CD4-positive, alpha-beta T cell (primary cell): ENCODE results near the gene SULT4A1. TPM values are rescaled to one million over a fixed set of nuclear protein-coding genes. Genes with fewer than 3 reads are reported as not detected.
A peak's percentile ranks its signal among the peaks of the same experiment; 100 is the strongest.

Source experiments
- ATAC-seq: fragments of 200-7000 bp; cut with Tn5 transposase; one replicate; pipeline ENCODE4 v1.10.0; 2022; ENCODE audit warnings: mild to moderate bottlenecking; ENCODE audit not compliant: poor library complexity
- CTCF ChIA-PET: fragments of 350-600 bp; sonication (Branson Sonifier 250); formaldehyde crosslinking; loops from one replicate; lab custom pipeline; 2021; ENCODE audit warnings: antibody characterized with exemption, inconsistent platforms; lab: Charles Lee
- POLR2A ChIA-PET: fragments of 350-600 bp; sonication (Branson Sonifier 250); formaldehyde crosslinking; loops from one replicate; lab custom pipeline; 2021; ENCODE audit warnings: antibody characterized with exemption, inconsistent platforms; lab: Charles Lee
- DNase-seq, 14 experiments: peaks; one replicate each; pipeline ENCODE4 v3.0.0-alpha.2; 2013 to 2020; ENCODE audit warnings: mixed read lengths in 2 of 14
- H3K27ac ChIP-seq, 2 donors: one replicate each; pipeline versions ENCODE4 v1.5.1 to v1.7.0; 2013; ENCODE audit warnings: low read length in 2 of 2, low read depth in 1 of 2, mild to moderate bottlenecking in 1 of 2
- H3K27me3 ChIP-seq, 2 experiments: 1 replicate in 1 of 2; 2 replicates in 1 of 2; pipeline versions ENCODE4 v1.6.1 to v1.7.0; 2013; ENCODE audit warnings: low read length in 2 of 2, control low read depth in 1 of 2, mild to moderate bottlenecking in 1 of 2, moderate library complexity in 1 of 2; ENCODE audit not compliant: insufficient read depth in 2 of 2, control insufficient read depth in 1 of 2
- H3K36me3 ChIP-seq: one replicate; pipeline ENCODE4 v1.6.1; 2013; ENCODE audit warnings: low read length, control low read depth; ENCODE audit not compliant: insufficient read depth
- H3K4me1 ChIP-seq: one replicate; pipeline ENCODE4 v1.6.1; 2013; ENCODE audit warnings: low read length, control low read depth; ENCODE audit not compliant: insufficient read depth
- H3K4me3 ChIP-seq: one replicate; pipeline ENCODE4 v1.5.1; 2013; ENCODE audit warnings: mild to moderate bottlenecking, low read length, moderate library complexity
- H3K9me3 ChIP-seq, 2 experiments: 1 replicate in 1 of 2; 2 replicates in 1 of 2; pipeline versions ENCODE4 v1.6.1 to v1.7.0; 2013; ENCODE audit warnings: low read length in 2 of 2, mild to moderate bottlenecking in 2 of 2, control low read depth in 1 of 2, moderate library complexity in 1 of 2; ENCODE audit not compliant: control insufficient read depth in 1 of 2, insufficient read depth in 1 of 2
- H3K27ac Mint-ChIP-seq: one replicate; pipeline ENCODE4 v1.8.0; 2020; ENCODE audit warnings: mixed read lengths
- H3K27me3 Mint-ChIP-seq: one replicate; pipeline ENCODE4 v1.8.0; 2021; ENCODE audit warnings: mixed read lengths
- H3K36me3 Mint-ChIP-seq: one replicate; pipeline ENCODE4 v1.8.0; 2021; ENCODE audit warnings: low read depth, mixed read lengths
- H3K4me1 Mint-ChIP-seq: one replicate; pipeline ENCODE4 v1.8.0; 2021; ENCODE audit warnings: low read depth, mixed read lengths
- H3K4me3 Mint-ChIP-seq: one replicate; pipeline ENCODE4 v1.8.0; 2020; ENCODE audit warnings: mild to moderate bottlenecking, mixed read lengths
- H3K9me3 Mint-ChIP-seq: one replicate; pipeline ENCODE4 v1.8.0; 2020; ENCODE audit warnings: mixed read lengths
- CTCF ChIP-seq: fragments of 200-600 bp; IDR thresholded peaks from one replicate; pipeline ENCODE4 v1.8.0; 2022; ENCODE audit warnings: antibody characterized with exemption, mild to moderate bottlenecking
- intact Hi-C, 2 experiments: fragments of 100-400 bp; cut with DNase I in 1 of 2; cut with micrococcal nuclease in 1 of 2; formaldehyde crosslinking; loops; one replicate each; pipeline versions ENCODE4 v1.15.1 to v1.9.0; 2023 to 2025; cut with DNase I, micrococcal nuclease
- total RNA-seq, 174 experiments: library from RNA in 2 of 174; stranded (reverse) in 2 of 174; gene quantifications; one replicate each; pipeline ENCODE4 v1.2.3 and lab custom pipeline; 2021 to 2026

Gene SULT4A1
- total RNA-seq, 2 experiments from 2014 or later: not detected

GRCh38 chr22:43867839-43868635, 5.7 kb upstream of the SULT4A1 start:
- POLR2A ChIA-PET: no interaction called here
- CTCF ChIA-PET: interaction anchor here (1.1 kb wide), 1 partner anchor 17 kb away, joined by 3 read pairs; no protein-coding TSS in a partner anchor
- peak in 7 of 14 experiments; percentile 6 to 52 (median 16) for DNase-seq

GRCh38 chr22:43862882-43863202, 529 bp upstream of the SULT4A1 start:
- H3K4me3 ChIP-seq: no peak overlapping the region
- Mint-ChIP-seq H3K4me3 (peak overlapping the region; percentile 42), H3K27me3 (peaks cover 76% of the 10 kb centered on the region), H3K4me1 (no peaks in the 10 kb centered on the region), H3K9me3 (no peaks in the 10 kb centered on the region), H3K27ac (no peak overlapping the region), H3K36me3 (no peaks in the 10 kb centered on the region)
- DNase-seq: no peak
- H3K27ac ChIP-seq: no peak overlapping the region
- ATAC-seq: no peak
- ChIA-PET POLR2A (no interaction called here), CTCF (interaction anchor here (0.7 kb wide), 1 partner anchor 10 kb away, joined by 3 read pairs; no protein-coding TSS in a partner anchor)
- peaks cover 35 to 45% of the 10 kb centered on the region in 2 experiments for H3K27me3 ChIP-seq
- intact Hi-C loops: no loop called here
- no peaks in the 10 kb centered on the region for H3K36me3 ChIP-seq
- no peak for TF ChIP-seq CTCF
- H3K9me3 ChIP-seq: peaks cover 0 to 13% of the 10 kb centered on the region in 2 experiments
- no peaks in the 10 kb centered on the region for H3K4me1 ChIP-seq

More at GRCh38 chr22:43867839-43868635, 5.7 kb upstream of the SULT4A1 start:
- Histone ChIP-seq H3K4me3 (no peak overlapping the region), H3K27me3 (peaks cover 10 to 19% of the 10 kb centered on the region in 2 experiments), H3K4me1 (no peaks in the 10 kb centered on the region), H3K36me3 (no peaks in the 10 kb centered on the region), H3K9me3 (peaks cover 0 to 12% of the 10 kb centered on the region in 2 experiments), H3K27ac (no peak overlapping the region)
- Mint-ChIP-seq H3K4me1 (no peaks in the 10 kb centered on the region), H3K9me3 (peaks cover 7% of the 10 kb centered on the region), H3K27me3 (peaks cover 56% of the 10 kb centered on the region), H3K27ac (no peak overlapping the region), H3K4me3 (no peak overlapping the region), H3K36me3 (no peaks in the 10 kb centered on the region)
- intact Hi-C loops: no loop called here
- no peak for ATAC-seq
- TF ChIP-seq CTCF: no peak

DNA sequence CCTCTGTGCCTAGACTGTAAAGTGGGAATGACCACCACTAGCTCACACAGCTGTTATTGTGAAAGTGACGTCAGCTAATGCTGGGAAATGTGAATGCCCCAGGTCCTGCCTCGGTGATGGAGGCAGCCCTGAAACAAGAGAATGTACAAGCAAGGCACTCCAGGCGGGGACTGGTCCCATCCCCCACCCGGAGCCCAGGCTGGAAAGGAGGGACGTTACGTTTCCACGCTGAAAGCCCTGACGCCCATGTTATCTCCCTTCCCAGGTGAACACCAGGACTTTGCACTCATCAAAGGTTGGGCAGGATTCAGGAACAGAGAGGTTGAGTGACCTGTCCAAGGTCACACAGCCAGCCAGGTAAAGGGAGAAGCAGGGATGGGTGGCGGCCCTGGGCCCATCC, 784 bp downstream of the SULT4A1 start:
- H3K27me3 Mint-ChIP-seq: peaks cover 87% of the 10 kb centered on the region
- Histone ChIP-seq H3K27me3 (peaks cover 35 to 51% of the 10 kb centered on the region in 2 experiments), H3K4me3 (no peak overlapping the region), H3K36me3 (no peaks in the 10 kb centered on the region), H3K4me1 (no peaks in the 10 kb centered on the region), H3K9me3 (peaks cover 4 to 13% of the 10 kb centered on the region in 2 experiments), H3K27ac (no peak overlapping the region)
- H3K4me3 Mint-ChIP-seq: no peak overlapping the region
- peaks cover 5% of the 10 kb centered on the region for H3K9me3 Mint-ChIP-seq
- no peaks in the 10 kb centered on the region for H3K36me3 Mint-ChIP-seq
- intact Hi-C loops: no loop called here
- no peak overlapping the region for H3K27ac Mint-ChIP-seq
- TF ChIP-seq CTCF: no peak
- ChIA-PET CTCF (no interaction called here), POLR2A (no interaction called here)
- DNase-seq (peak in 1 of 14 experiments; percentile 4), ATAC-seq (no peak)
- H3K4me1 Mint-ChIP-seq: no peaks in the 10 kb centered on the region
